B cell (primary cell): ENCODE measurements around the gene PNMA8B. TPM values are rescaled to one million over a fixed set of nuclear protein-coding genes. Genes with fewer than 3 reads are reported as not detected.

Source experiments
- ATAC-seq: fragments of 200-7000 bp; cut with Tn5 transposase; one replicate; pipeline ENCODE4 v1.10.0; 2021; ENCODE audit warnings: low read depth, mild to moderate bottlenecking, moderate number of reproducible peaks, moderate library complexity
- CTCF ChIA-PET: fragments of 350-600 bp; sonication (Branson Sonifier 250); formaldehyde crosslinking; loops from one replicate; lab custom pipeline; 2021; ENCODE audit warnings: antibody characterized with exemption, inconsistent platforms; lab: Charles Lee
- POLR2A ChIA-PET: fragments of 350-600 bp; sonication (Branson Sonifier 250); formaldehyde crosslinking; loops from one replicate; lab custom pipeline; 2021; ENCODE audit warnings: antibody characterized with exemption; lab: Charles Lee
- DNase-seq: peaks from one replicate; pipeline ENCODE4 v3.0.0; 2013
- H2AFZ ChIP-seq: 2 replicates; pipeline ENCODE4 v1.6.1; 2012; ENCODE audit warnings: mild to moderate bottlenecking, low read depth, low read length; ENCODE audit not compliant: insufficient read depth, poor library complexity, severe bottlenecking
- H3K27ac ChIP-seq, 2 donors: 1 replicate in 1 of 2; 2 replicates in 1 of 2; pipeline ENCODE4 v1.5.1; 2012 to 2013; ENCODE audit warnings: low read length in 2 of 2, mild to moderate bottlenecking in 2 of 2, moderate library complexity in 1 of 2
- H3K27me3 ChIP-seq, 4 experiments: fragments of 200-600 bp in 1 of 4; sonication (generic) in 1 of 4; replicated peaks in 1 of 4; 1 replicate in 2 of 4; 2 replicates in 2 of 4; pipeline versions ENCODE4 v1.6.1 to v1.7.0; 2013 to 2016; ENCODE audit warnings: low read length in 3 of 4, mild to moderate bottlenecking in 2 of 4, mixed read lengths in 1 of 4, moderate library complexity in 1 of 4; ENCODE audit not compliant: insufficient read depth in 4 of 4, control insufficient read depth in 3 of 4; ENCODE audit errors: control extremely low read depth in 1 of 4
- H3K36me3 ChIP-seq, 2 experiments: replicated peaks in 1 of 2; 1 replicate in 1 of 2; 2 replicates in 1 of 2; pipeline versions ENCODE4 v1.6.1 to v1.7.1; 2013; ENCODE audit warnings: low read length in 1 of 2; ENCODE audit not compliant: insufficient read depth in 2 of 2, control insufficient read depth in 1 of 2; ENCODE audit errors: control extremely low read depth in 1 of 2, extremely low read depth in 1 of 2
- H3K4me1 ChIP-seq, 2 donors: fragments of 200-600 bp in 1 of 2; sonication (generic) in 1 of 2; 1 replicate in 1 of 2; 2 replicates in 1 of 2; pipeline versions ENCODE4 v1.5.1 to v1.6.1; 2013 to 2017; ENCODE audit warnings: low read length in 2 of 2; ENCODE audit not compliant: control insufficient read depth in 2 of 2, insufficient read depth in 2 of 2
- H3K4me2 ChIP-seq: replicated peaks from 2 replicates; pipeline ENCODE3; 2012; ENCODE audit warnings: mild to moderate bottlenecking, low read depth, low read length; ENCODE audit not compliant: poor library complexity, severe bottlenecking
- H3K4me3 ChIP-seq, 5 experiments: fragments of 200-600 bp in 1 of 5; sonication (generic) in 1 of 5; 1 replicate in 3 of 5; 2 replicates in 2 of 5; pipeline versions ENCODE4 v1.5.1 to v1.7.0; 2011 to 2016; ENCODE audit warnings: low read length in 4 of 5, mild to moderate bottlenecking in 4 of 5, low read depth in 2 of 5, control low read depth in 1 of 5, moderate library complexity in 1 of 5; ENCODE audit not compliant: insufficient read depth in 1 of 5; ENCODE audit errors: control extremely low read depth in 1 of 5, extremely low read depth in 1 of 5
- H3K79me2 ChIP-seq: fragments of 200-600 bp; sonication (generic); one replicate; pipeline ENCODE4 v1.6.0; 2016; ENCODE audit warnings: low read length; ENCODE audit not compliant: control insufficient read depth, insufficient read depth
- H3K9ac ChIP-seq: fragments of 200-600 bp; sonication (generic); 2 replicates; pipeline ENCODE4 v1.6.1; 2017; ENCODE audit warnings: mild to moderate bottlenecking, low read length, moderate library complexity
- H3K9me3 ChIP-seq, 3 donors: one replicate each; pipeline versions ENCODE4 v1.6.1 to v1.7.1; 2013; ENCODE audit warnings: low read length in 2 of 3; ENCODE audit not compliant: control insufficient read depth in 2 of 3, insufficient read depth in 1 of 3; ENCODE audit errors: control extremely low read depth in 1 of 3
- H4K20me1 ChIP-seq: 2 replicates; pipeline ENCODE4 v1.6.0; 2012; ENCODE audit warnings: mild to moderate bottlenecking, low read length; ENCODE audit not compliant: insufficient read depth, control insufficient read depth, poor library complexity, severe bottlenecking
- H3K27ac Mint-ChIP-seq: one replicate; pipeline ENCODE4 v1.8.0; 2021; ENCODE audit warnings: mixed read lengths
- H3K27me3 Mint-ChIP-seq: one replicate; pipeline ENCODE4 v1.8.0; 2021; ENCODE audit warnings: mixed read lengths
- H3K4me1 Mint-ChIP-seq: one replicate; pipeline ENCODE4 v1.8.0; 2021; ENCODE audit warnings: mixed read lengths
- H3K4me3 Mint-ChIP-seq: one replicate; pipeline ENCODE4 v1.8.0; 2021; ENCODE audit warnings: mixed read lengths
- H3K9me3 Mint-ChIP-seq: one replicate; pipeline ENCODE4 v1.8.0; 2022; ENCODE audit warnings: mixed read lengths; ENCODE audit not compliant: insufficient read depth
- CTCF ChIP-seq: fragments of 200-600 bp; IDR thresholded peaks from one replicate; pipeline ENCODE4 v1.8.0; 2022; ENCODE audit warnings: antibody characterized with exemption, mild to moderate bottlenecking
- EZH2 ChIP-seq: IDR thresholded peaks from 2 replicates; pipeline ENCODE4 v1.6.1; 2012; ENCODE audit warnings: borderline replicate concordance, low read depth, mild to moderate bottlenecking, moderate library complexity, low read length; ENCODE audit not compliant: insufficient read depth, poor library complexity, severe bottlenecking
- WGBS: methylation state at CpG from one replicate; pipeline ENCODE4 v1.1.5; 2013; ENCODE audit warnings: missing lambda C conversion rate; ENCODE audit not compliant: insufficient coverage; 5-methylcytosine and 5-hydroxymethylcytosine counted together
- intact Hi-C: fragments of 100-400 bp; cut with micrococcal nuclease; formaldehyde crosslinking; loops from one replicate; pipeline ENCODE4 v1.10.0; 2022
- polyA plus RNA-seq: library from polyadenylated mRNA; depleted of rRNA; stranded (reverse); fragments of >200 nt; gene quantifications from 2 replicates; pipeline ENCODE4 v1.2.3, GENCODE V29; 2012
- total RNA-seq, 2 donors: library from RNA; stranded (reverse); fragments of 120-200 nt in 1 of 2; gene quantifications; 1 replicate in 1 of 2; 2 replicates in 1 of 2; pipeline versions ENCODE4 v1.2.3 to v1.2.4, GENCODE V29; 2013 to 2022

The PNMA8B gene
- total and polyA plus RNA-seq, 2 donors (not counting 1 experiment from before 2014, with no cell fraction given) = 0.10 to 0.32 TPM

DNA sequence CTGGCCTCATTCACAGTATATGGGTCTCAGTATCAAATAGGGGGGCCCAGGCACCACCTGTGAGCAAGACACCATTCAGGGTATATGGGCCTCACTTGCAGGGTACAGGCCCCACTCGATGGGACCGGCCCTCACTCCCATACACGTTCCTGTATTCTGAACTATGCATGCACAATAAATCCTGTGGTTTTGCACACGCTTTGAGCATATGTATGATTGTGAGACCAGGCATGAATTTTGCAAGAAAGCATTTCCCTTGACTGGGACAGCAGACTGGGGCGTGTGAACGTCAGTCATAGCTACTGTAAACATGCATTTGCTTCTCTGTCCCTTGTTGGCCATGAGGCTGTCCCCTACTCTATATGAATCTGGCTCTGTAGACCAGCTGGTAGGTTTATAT, 637 bp upstream of the PNMA8B start:
- ChIA-PET POLR2A (no interaction called here), CTCF (no interaction called here)
- DNase-seq (no peak), ATAC-seq (no peak)
- H3K27me3 ChIP-seq = peaks cover 0 to 49% (median 26%) of the 10 kb centered on the region in 4 experiments
- peaks cover 25 to 38% of the 10 kb centered on the region in 2 donors for H3K4me1 ChIP-seq
- no peak overlapping the region for H3K27ac ChIP-seq
- H3K9me3 Mint-ChIP-seq = no peaks in the 10 kb centered on the region
- no peak overlapping the region for H2AFZ ChIP-seq
- intact Hi-C loops = no loop called here
- no peaks in the 10 kb centered on the region for H3K79me2 ChIP-seq
- no peaks in the 10 kb centered on the region for H3K36me3 ChIP-seq
- H3K4me1 Mint-ChIP-seq = peaks cover 19% of the 10 kb centered on the region
- H3K27ac Mint-ChIP-seq = no peak overlapping the region
- peaks cover 43% of the 10 kb centered on the region for H3K27me3 Mint-ChIP-seq
- no peak for TF ChIP-seq EZH2
- TF ChIP-seq CTCF = no peak
- H3K9me3 ChIP-seq = peaks cover 0 to 7% (median 0%) of the 10 kb centered on the region in 3 donors
- 94% methylated on average over 6 of the region's 6 CpGs for WGBS
- H3K9ac ChIP-seq = no peak overlapping the region
- no peak overlapping the region for H3K4me3 ChIP-seq
- H3K4me3 Mint-ChIP-seq = no peak overlapping the region
- H3K4me2 ChIP-seq = no peak overlapping the region
- H4K20me1 ChIP-seq = no peaks in the 10 kb centered on the region

DNA sequence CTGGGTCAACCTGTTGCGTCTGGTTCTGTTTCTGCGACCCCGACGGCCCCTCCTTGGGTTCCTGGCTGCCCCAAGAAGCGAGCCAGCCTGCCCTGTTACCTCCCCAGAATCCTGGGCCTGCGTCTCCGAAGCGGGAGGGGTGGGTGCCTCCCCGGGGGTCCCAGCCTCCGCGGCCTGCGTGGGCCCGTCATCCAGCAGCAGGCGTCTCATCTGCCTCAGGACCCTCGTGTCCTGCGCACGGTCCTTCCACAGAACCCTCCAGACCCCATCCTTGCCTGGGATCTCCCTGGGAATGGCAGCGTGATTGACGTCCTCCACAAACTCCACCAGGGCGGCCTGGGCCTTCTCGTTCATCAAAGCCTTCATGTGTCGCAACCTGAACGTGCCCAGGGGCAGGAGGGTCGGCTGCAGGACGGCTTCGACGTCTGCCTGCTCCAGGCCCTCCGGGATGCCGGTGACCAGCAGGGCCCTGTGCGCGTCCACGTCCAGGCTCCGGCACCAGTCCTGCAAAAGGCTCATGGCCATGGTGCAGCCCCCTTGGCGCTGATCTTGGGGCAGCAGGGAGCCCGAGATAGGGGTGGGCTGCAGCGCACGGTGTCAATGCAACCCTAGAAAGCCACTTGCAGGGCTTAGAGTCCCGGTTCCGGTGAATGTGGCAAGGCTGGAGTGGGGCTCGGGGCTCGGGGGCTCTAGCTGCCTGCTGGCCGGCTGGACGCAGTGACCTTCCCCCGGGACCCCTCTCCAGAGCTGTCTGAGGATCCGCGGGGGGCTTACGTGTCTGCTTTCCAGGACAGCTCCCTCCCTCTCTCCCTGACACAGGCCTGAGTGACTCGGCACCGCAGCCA, 504 bp downstream of the PNMA8B start:
- H3K4me1 Mint-ChIP-seq = peaks cover 23% of the 10 kb centered on the region
- ATAC-seq (no peak), DNase-seq (no peak)
- H3K27ac ChIP-seq = no peak overlapping the region
- no peak overlapping the region for H3K9ac ChIP-seq
- intact Hi-C loops = no loop called here
- CTCF ChIA-PET = no interaction called here
- TF ChIP-seq CTCF (no peak), EZH2 (no peak)
- H3K4me3 Mint-ChIP-seq = peak overlapping the region; percentile 16
- no peak overlapping the region for H2AFZ ChIP-seq
- peaks cover 0 to 19% (median 0%) of the 10 kb centered on the region in 3 donors for H3K9me3 ChIP-seq
- H3K27me3 ChIP-seq = peaks cover 0 to 60% (median 31%) of the 10 kb centered on the region in 4 experiments
- H4K20me1 ChIP-seq = no peaks in the 10 kb centered on the region
- no peak overlapping the region for H3K27ac Mint-ChIP-seq
- H3K4me3 ChIP-seq = no peak overlapping the region
- H3K36me3 ChIP-seq = no peaks in the 10 kb centered on the region
- H3K4me1 ChIP-seq = peaks cover 27 to 45% of the 10 kb centered on the region in 2 donors
- H3K27me3 Mint-ChIP-seq = peaks cover 45% of the 10 kb centered on the region
- no peaks in the 10 kb centered on the region for H3K9me3 Mint-ChIP-seq
- no peaks in the 10 kb centered on the region for H3K79me2 ChIP-seq
- POLR2A ChIA-PET = no interaction called here
- 12% methylated on average over 49 of the region's 49 CpGs for WGBS
- H3K4me2 ChIP-seq = peak overlapping the region; percentile 37
